IPS-20b (cell line): Measurements from ENCODE around the gene FLT4.

Experiments used
- H3K27ac ChIP-seq: one replicate; pipeline ENCODE4 v1.5.1; 2013; ENCODE audit warnings: low read length
- H3K27me3 ChIP-seq: 2 replicates; pipeline ENCODE4 v1.6.1; 2013; ENCODE audit warnings: mild to moderate bottlenecking, low read length, inconsistent platforms; ENCODE audit not compliant: insufficient read depth
- H3K36me3 ChIP-seq: 2 replicates; pipeline ENCODE4 v1.6.1; 2013; ENCODE audit warnings: low read depth, mild to moderate bottlenecking, inconsistent platforms, low read length, moderate library complexity; ENCODE audit not compliant: insufficient read depth
- H3K4me1 ChIP-seq: 2 replicates; pipeline ENCODE4 v1.6.1; 2013; ENCODE audit warnings: mild to moderate bottlenecking, control low read depth, inconsistent platforms, low read length, moderate library complexity; ENCODE audit not compliant: insufficient read depth
- H3K4me3 ChIP-seq: 2 replicates; pipeline ENCODE4 v1.5.1; 2013; ENCODE audit warnings: mild to moderate bottlenecking, low read length, inconsistent platforms
- H3K9ac ChIP-seq: 2 replicates; pipeline ENCODE4 v1.6.1; 2013; ENCODE audit warnings: low read depth, mild to moderate bottlenecking, inconsistent platforms, low read length, moderate library complexity
- H3K9me3 ChIP-seq: 2 replicates; pipeline ENCODE4 v1.6.1; 2013; ENCODE audit warnings: mild to moderate bottlenecking, low read depth, low read length, inconsistent platforms; ENCODE audit not compliant: insufficient read depth

The FLT4 gene

GRCh38 chr5:180599590-180599914 is 49.8 kb downstream of the FLT4 start:
- H3K9ac ChIP-seq = no peak overlapping the region

GRCh38 chr5:180598797-180599589 is 50.4 kb downstream of the FLT4 start:
- Histone ChIP-seq H3K4me3 (no peak overlapping the region), H3K36me3 (no peaks in the 10 kb centered on the region), H3K9me3 (no peaks in the 10 kb centered on the region), H3K9ac (no peak overlapping the region), H3K27me3 (0 out of 2 replicates have a peak, but pooled peaks cover 2% of the 10 kb centered on the region), H3K4me1 (no peaks in the 10 kb centered on the region), H3K27ac (no peak overlapping the region)

More at GRCh38 chr5:180599590-180599914, 49.8 kb downstream of the FLT4 start:
- no peaks in the 10 kb centered on the region for H3K9me3 ChIP-seq
- no peaks in the 10 kb centered on the region for H3K36me3 ChIP-seq
- H3K27me3 ChIP-seq = no peaks in the 10 kb centered on the region
- H3K4me1 ChIP-seq = no peaks in the 10 kb centered on the region
- H3K4me3 ChIP-seq = no peak overlapping the region
- no peak overlapping the region for H3K27ac ChIP-seq

GRCh38 chr5:180598316-180598701 is 51.1 kb downstream of the FLT4 start:
- H3K27ac ChIP-seq = no peak overlapping the region
- H3K4me3 ChIP-seq = no peak overlapping the region
- peaks cover 9% of the 10 kb centered on the region for H3K27me3 ChIP-seq

GRCh38 chr5:180596668-180597231 is 52.6 kb downstream of the FLT4 start:
- Histone ChIP-seq H3K4me3 (no peak overlapping the region), H3K27ac (no peak overlapping the region), H3K36me3 (no peaks in the 10 kb centered on the region), H3K9me3 (no peaks in the 10 kb centered on the region), H3K4me1 (no peaks in the 10 kb centered on the region), H3K9ac (no peak overlapping the region), H3K27me3 (peaks cover 25% of the 10 kb centered on the region)

More at GRCh38 chr5:180598316-180598701, 51.1 kb downstream of the FLT4 start:
- Histone ChIP-seq H3K9ac (no peak overlapping the region), H3K9me3 (no peaks in the 10 kb centered on the region), H3K36me3 (no peaks in the 10 kb centered on the region), H3K4me1 (no peaks in the 10 kb centered on the region)

- no peaks in the 10 kb centered on the region for H3K36me3 ChIP-seq
- no peak overlapping the region for H3K27ac ChIP-seq
- H3K4me3 ChIP-seq = no peak overlapping the region
- peaks cover 30% of the 10 kb centered on the region for H3K27me3 ChIP-seq
- H3K4me1 ChIP-seq = no peaks in the 10 kb centered on the region
- H3K9me3 ChIP-seq = no peaks in the 10 kb centered on the region
- no peak overlapping the region for H3K9ac ChIP-seq
Measured at GRCh38 chr5:180596115-180596667, 53.2 kb downstream of the FLT4 start.

GRCh38 chr5:180595381-180596114 is 53.9 kb downstream of the FLT4 start:
- Histone ChIP-seq H3K27ac (no peak overlapping the region), H3K4me1 (no peaks in the 10 kb centered on the region), H3K36me3 (no peaks in the 10 kb centered on the region)

GRCh38 chr5:180595046-180595379 is 54.4 kb downstream of the FLT4 start:
- Histone ChIP-seq H3K9me3 (no peaks in the 10 kb centered on the region), H3K4me3 (no peak overlapping the region), H3K4me1 (no peaks in the 10 kb centered on the region), H3K36me3 (no peaks in the 10 kb centered on the region), H3K27ac (no peak overlapping the region), H3K9ac (no peak overlapping the region), H3K27me3 (peaks cover 42% of the 10 kb centered on the region)

More at GRCh38 chr5:180595381-180596114, 53.9 kb downstream of the FLT4 start:
- no peaks in the 10 kb centered on the region for H3K9me3 ChIP-seq
- no peak overlapping the region for H3K9ac ChIP-seq
- no peak overlapping the region for H3K4me3 ChIP-seq
- H3K27me3 ChIP-seq = peaks cover 37% of the 10 kb centered on the region

- H3K27me3 ChIP-seq = peaks cover 47% of the 10 kb centered on the region
- H3K4me3 ChIP-seq = no peak overlapping the region
- no peaks in the 10 kb centered on the region for H3K9me3 ChIP-seq
- no peak overlapping the region for H3K9ac ChIP-seq
- no peak overlapping the region for H3K27ac ChIP-seq
- H3K36me3 ChIP-seq = no peaks in the 10 kb centered on the region
- H3K4me1 ChIP-seq = no peaks in the 10 kb centered on the region
Measured at GRCh38 chr5:180594311-180595045, 54.9 kb downstream of the FLT4 start.

- no peaks in the 10 kb centered on the region for H3K36me3 ChIP-seq
- peaks cover 56% of the 10 kb centered on the region for H3K27me3 ChIP-seq
- no peaks in the 10 kb centered on the region for H3K4me1 ChIP-seq
- H3K4me3 ChIP-seq = no peak overlapping the region
- H3K9me3 ChIP-seq = no peaks in the 10 kb centered on the region
- H3K9ac ChIP-seq = no peak overlapping the region
- no peak overlapping the region for H3K27ac ChIP-seq
Measured at GRCh38 chr5:180593446-180594206, 55.8 kb downstream of the FLT4 start.

- H3K9me3 ChIP-seq = no peaks in the 10 kb centered on the region
- no peak overlapping the region for H3K27ac ChIP-seq
- H3K4me3 ChIP-seq = no peak overlapping the region
- no peaks in the 10 kb centered on the region for H3K36me3 ChIP-seq
- H3K4me1 ChIP-seq = no peaks in the 10 kb centered on the region
- H3K9ac ChIP-seq = no peak overlapping the region
- H3K27me3 ChIP-seq = peaks cover 70% of the 10 kb centered on the region
Measured at GRCh38 chr5:180592176-180592575, 57.2 kb downstream of the FLT4 start.
